Left colon (tissue), 2 donors: ENCODE results near the gene TMEM158. TPM values are rescaled to one million over a fixed set of nuclear protein-coding genes. Genes with fewer than 3 reads are reported as not detected.

Experiments used
- ATAC-seq: fragments of 200-7000 bp; cut with Tn5 transposase; one replicate; pipeline ENCODE4 v1.9.1; 2020; ENCODE audit warnings: mild to moderate bottlenecking, moderate library complexity
- DNase-seq, 2 donors: peaks; one replicate each; pipeline ENCODE4 v3.0.0-alpha.2; 2020
- intact Hi-C, 2 donors: fragments of 100-400 bp; cut with DNase I in 1 of 2; cut with micrococcal nuclease in 1 of 2; formaldehyde crosslinking; loops; one replicate each; pipeline versions ENCODE4 v1.11.2 to v1.14.0; 2022; cut with DNase I, micrococcal nuclease
- total RNA-seq, 2 donors: library from RNA; stranded (reverse); fragmentation: NEBNext Ultra II Directional; extraction: Animal tissue kit (Norgen Biotek cat#: 25700); gene quantifications; one replicate each; pipeline ENCODE4 v1.2.1, GENCODE V29; 2021
- donor health status: DM: no; HTN: no; CAD: no.
- donor health status: DM: yes; HTN: yes; CAD: no.

TMEM158 gene
- total RNA-seq, 2 donors from 2014 or later = 2.2 to 10.0 TPM

- ATAC-seq (no peak), DNase-seq (no peak)
- intact Hi-C loops = no loop called here
Observed at GRCh38 chr3:45183872-45184262, 42.2 kb downstream of the TMEM158 start.

- ATAC-seq (peak; percentile 93), DNase-seq (peak; percentile 70 to 87)
- intact Hi-C loops = no loop called here
Observed at GRCh38 chr3:45182915-45183871, 42.9 kb downstream of the TMEM158 start.

- DNase-seq = no peak
- ATAC-seq = no peak
- intact Hi-C loops = no loop called here
Observed at GRCh38 chr3:45181496-45181895, 44.6 kb downstream of the TMEM158 start.

GRCh38 chr3:45180899-45181298 lies 45.2 kb downstream of the TMEM158 start:
- intact Hi-C loops = no loop called here
- ATAC-seq (no peak), DNase-seq (no peak)

- DNase-seq = no peak
- no peak for ATAC-seq
- intact Hi-C loops = no loop called here
Observed at GRCh38 chr3:45180051-45180450, 46.0 kb downstream of the TMEM158 start.

- DNase-seq (no peak), ATAC-seq (no peak)
- intact Hi-C loops = no loop called here
Observed at GRCh38 chr3:45179163-45179562, 46.9 kb downstream of the TMEM158 start.

GRCh38 chr3:45178183-45179023 lies 47.7 kb downstream of the TMEM158 start:
- intact Hi-C loops = no loop called here
- no peak for DNase-seq
- ATAC-seq = peak; percentile 48

GRCh38 chr3:45176912-45177311 lies 49.2 kb downstream of the TMEM158 start:
- DNase-seq (no peak), ATAC-seq (no peak)
- intact Hi-C loops = no loop called here

Other genes with a start within 250 kb of the TMEM158 start
- 10 to 100 TPM; 13.7 to 19.2 TPM for gene CLEC3B, start 200.0 kb downstream of the TMEM158 start, total RNA-seq
- 10 to 100 TPM; 89.3 to 97.0 TPM for gene CDCP1, start 79.9 kb downstream of the TMEM158 start, total RNA-seq
- gene LARS2, start 162.3 kb upstream of the TMEM158 start, total RNA-seq = 10 to 100 TPM; 23.2 to 27.8 TPM